ENCODE measurements around the gene LOX. TPM values are rescaled to one million over a fixed set of nuclear protein-coding genes. Genes with fewer than 3 reads are reported as not detected.
A peak's percentile ranks its signal among the peaks of the same experiment; 100 is the strongest.

LOX gene
- total and polyA plus RNA-seq, 9 of the 15 experiments (the other 6 are each of a cell fraction or from before 2014, with no cell fraction given) = 0.06 to 0.09 TPM; not detected in 7

- CTCF ChIA-PET (ENCODE audit: low intra/inter-chr PET ratio) = no interaction called here
- no peaks in the 10 kb centered on the region for H3K79me2 ChIP-seq (ENCODE audit: control insufficient read depth, insufficient read depth, low read length)
- H3K27ac ChIP-seq (ENCODE audit: extremely low read depth, low read depth, low read length) = no peak overlapping the region
- H2AFZ ChIP-seq (ENCODE audit: low read depth, low read length) = no peak overlapping the region
- H3K36me3 ChIP-seq (ENCODE audit: control insufficient read depth, insufficient read depth, low read length) = no peaks in the 10 kb centered on the region
- no peaks in the 10 kb centered on the region for H3K9me3 ChIP-seq (replicated peaks; ENCODE audit: control insufficient read depth, insufficient read depth, low read depth, low read length)
- H3K4me3 ChIP-seq = no peak overlapping the region
- H4K20me1 ChIP-seq (replicated peaks; ENCODE audit: control insufficient read depth, insufficient read depth, low read length) = no peaks in the 10 kb centered on the region
- H3K27me3 ChIP-seq (ENCODE audit: control insufficient read depth in 2 of 2, insufficient read depth in 2 of 2, low read length in 2 of 2) = no peaks in the 10 kb centered on the region
- H3K4me2 ChIP-seq (ENCODE audit: insufficient read depth, low read length) = no peak overlapping the region
- in situ Hi-C loops (cut with MboI) (loop anchor here (5.0 kb wide), 1 partner anchor 51 kb away; no protein-coding TSS in a partner anchor), intact Hi-C loops (cut with micrococcal nuclease) (no loop called here)
- WGBS (ENCODE audit: insufficient coverage, low coverage, missing lambda C conversion rate) = 38% methylated on average over 2 of the region's 2 CpGs
- H3K4me1 ChIP-seq (replicated peaks in 1 of 2; ENCODE audit: control insufficient read depth in 2 of 2, insufficient read depth in 2 of 2, low read length in 2 of 2) = peaks cover 0 to 5% of the 10 kb centered on the region in 2 experiments; a peak in 2 of 5 replicates
- POLR2A ChIA-PET = no interaction called here
- FAIRE-seq (no peak), ATAC-seq (no peak), DNase-seq (ENCODE audit: extremely low read depth in 1 of 4, low spot score in 3 of 4) (no peak)
- H3K9me1 ChIP-seq (ENCODE audit: control insufficient read depth, insufficient read depth, low read length) = no peaks in the 10 kb centered on the region
- no TSS peak for BruUV-seq (replicated peaks)
- no peak overlapping the region for H3K9ac ChIP-seq (ENCODE audit: insufficient read depth in 1 of 2, low read depth in 2 of 2, low read length in 2 of 2)
- TF ChIP-seq E2F3 (CRISPR knock-in tag; IDR thresholded peaks at IDR 0.05) (no peak), DLX4 (CRISPR knock-in tag; IDR thresholded peaks at IDR 0.05) (no peak), SP1 (CRISPR knock-in tag; IDR thresholded peaks at IDR 0.05) (no peak), POLR3A (IDR thresholded peaks at IDR 0.05; ENCODE audit: borderline replicate concordance, extremely low read depth, insufficient read depth, insufficient read length) (no peak), BHLHE40 (IDR thresholded peaks at IDR 0.05; ENCODE audit: low read length) (no peak), ZNF224 (CRISPR knock-in tag; IDR thresholded peaks at IDR 0.05) (no peak), ZFP36 (IDR thresholded peaks at IDR 0.05; ENCODE audit: low read depth, low read length, partially characterized antibody) (no peak), MAFG (tag; conservative IDR thresholded peaks at IDR 0.05) (peak; percentile 50; the same call in 1 of the 2 replicates), RAD21 (CRISPR knock-in tag; conservative IDR thresholded peaks at IDR 0.05 in 1 of 2, IDR thresholded peaks at IDR 0.05 in 1 of 2) (no peak), POLR2G (IDR thresholded peaks at IDR 0.05; ENCODE audit: low read depth, low read length) (no peak), PCBP2 (IDR thresholded peaks at IDR 0.05; ENCODE audit: low read depth, low read length, poor library complexity, severe bottlenecking) (no peak), ATF3 (IDR thresholded peaks at IDR 0.05) (no peak), ATF3 (CRISPR knock-in tag; conservative IDR thresholded peaks at IDR 0.05) (no peak), ARNT (IDR thresholded peaks at IDR 0.05) (no peak), ZBTB49 (CRISPR knock-in tag; IDR thresholded peaks at IDR 0.05; ENCODE audit: borderline replicate concordance) (no peak), ZKSCAN8 (CRISPR knock-in tag; IDR thresholded peaks at IDR 0.05) (no peak), ZNF133 (CRISPR knock-in tag; IDR thresholded peaks at IDR 0.05) (no peak), KDM2B (CRISPR knock-in tag; IDR thresholded peaks at IDR 0.05) (no peak), RFX7 (CRISPR knock-in tag; IDR thresholded peaks at IDR 0.05) (no peak), ZNF316 (IDR thresholded peaks at IDR 0.05) (peak; percentile 72), NCOR1 (IDR thresholded peaks at IDR 0.05) (no peak), SOX6 (IDR thresholded peaks at IDR 0.05) (no peak), ZNF583 (CRISPR knock-in tag; IDR thresholded peaks at IDR 0.05) (no peak)
These were observed 27.9 kb upstream of the LOX start for GRCh38 chr5:122105909-122106308.

Measured in K562 (cell line).